Fibroblast of mammary gland (primary cell): Measurements from ENCODE around the gene NFU1.

Experiments
- DNase-seq: peaks from one replicate; pipeline ENCODE4 v3.0.0-alpha.2; 2010; ENCODE audit warnings: low read depth
- H3K4me3 ChIP-seq: 2 replicates; pipeline ENCODE4 v1.5.1; 2011; ENCODE audit warnings: low read depth, mild to moderate bottlenecking, low read length, moderate library complexity; ENCODE audit not compliant: control insufficient read depth
- TF ChIP-seq, protein P1 (sequence below): conservative IDR thresholded peaks from 2 replicates; pipeline ENCODE4 v1.5.1; 2011; ENCODE audit warnings: low read depth, low read length, inconsistent platforms; ENCODE audit not compliant: control insufficient read depth, insufficient read depth

The NFU1 gene

DNA sequence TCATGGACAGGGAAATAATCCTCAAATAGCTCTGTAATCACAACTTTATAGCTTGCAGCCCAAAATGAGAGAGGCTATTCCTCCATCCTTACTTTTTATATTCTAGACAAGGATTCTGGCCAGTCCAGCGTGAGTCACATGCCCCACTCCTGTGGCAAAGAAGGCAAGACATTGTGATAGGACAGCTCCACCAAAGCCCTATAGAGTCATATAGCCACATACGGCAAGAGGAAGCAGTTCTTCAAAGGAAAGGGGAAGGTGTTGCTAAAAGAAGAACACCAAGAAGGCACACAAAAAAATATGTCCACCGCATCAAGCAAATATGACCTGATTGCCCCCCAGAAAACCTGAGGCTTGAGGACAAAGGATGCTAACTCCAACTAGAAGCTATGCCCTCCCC, 46.8 kb downstream of the NFU1 start:
- TF ChIP-seq, protein P1, sequence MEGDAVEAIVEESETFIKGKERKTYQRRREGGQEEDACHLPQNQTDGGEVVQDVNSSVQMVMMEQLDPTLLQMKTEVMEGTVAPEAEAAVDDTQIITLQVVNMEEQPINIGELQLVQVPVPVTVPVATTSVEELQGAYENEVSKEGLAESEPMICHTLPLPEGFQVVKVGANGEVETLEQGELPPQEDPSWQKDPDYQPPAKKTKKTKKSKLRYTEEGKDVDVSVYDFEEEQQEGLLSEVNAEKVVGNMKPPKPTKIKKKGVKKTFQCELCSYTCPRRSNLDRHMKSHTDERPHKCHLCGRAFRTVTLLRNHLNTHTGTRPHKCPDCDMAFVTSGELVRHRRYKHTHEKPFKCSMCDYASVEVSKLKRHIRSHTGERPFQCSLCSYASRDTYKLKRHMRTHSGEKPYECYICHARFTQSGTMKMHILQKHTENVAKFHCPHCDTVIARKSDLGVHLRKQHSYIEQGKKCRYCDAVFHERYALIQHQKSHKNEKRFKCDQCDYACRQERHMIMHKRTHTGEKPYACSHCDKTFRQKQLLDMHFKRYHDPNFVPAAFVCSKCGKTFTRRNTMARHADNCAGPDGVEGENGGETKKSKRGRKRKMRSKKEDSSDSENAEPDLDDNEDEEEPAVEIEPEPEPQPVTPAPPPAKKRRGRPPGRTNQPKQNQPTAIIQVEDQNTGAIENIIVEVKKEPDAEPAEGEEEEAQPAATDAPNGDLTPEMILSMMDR: no peak
- no peak for DNase-seq
- H3K4me3 ChIP-seq: no peak overlapping the region

GRCh38 chr2:69390001-69390400, 47.2 kb downstream of the NFU1 start:
- no peak overlapping the region for H3K4me3 ChIP-seq
- TF ChIP-seq, protein P1: no peak
- peak; percentile 54 for DNase-seq

- TF ChIP-seq, protein P1: no peak
- H3K4me3 ChIP-seq: no peak overlapping the region
- DNase-seq: no peak
Observed at GRCh38 chr2:69389271-69389670, 48.0 kb downstream of the NFU1 start.

GRCh38 chr2:69387770-69388481, 49.3 kb downstream of the NFU1 start:
- peak overlapping the region; percentile 68 for H3K4me3 ChIP-seq
- TF ChIP-seq, protein P1: no peak
- no peak for DNase-seq

DNA sequence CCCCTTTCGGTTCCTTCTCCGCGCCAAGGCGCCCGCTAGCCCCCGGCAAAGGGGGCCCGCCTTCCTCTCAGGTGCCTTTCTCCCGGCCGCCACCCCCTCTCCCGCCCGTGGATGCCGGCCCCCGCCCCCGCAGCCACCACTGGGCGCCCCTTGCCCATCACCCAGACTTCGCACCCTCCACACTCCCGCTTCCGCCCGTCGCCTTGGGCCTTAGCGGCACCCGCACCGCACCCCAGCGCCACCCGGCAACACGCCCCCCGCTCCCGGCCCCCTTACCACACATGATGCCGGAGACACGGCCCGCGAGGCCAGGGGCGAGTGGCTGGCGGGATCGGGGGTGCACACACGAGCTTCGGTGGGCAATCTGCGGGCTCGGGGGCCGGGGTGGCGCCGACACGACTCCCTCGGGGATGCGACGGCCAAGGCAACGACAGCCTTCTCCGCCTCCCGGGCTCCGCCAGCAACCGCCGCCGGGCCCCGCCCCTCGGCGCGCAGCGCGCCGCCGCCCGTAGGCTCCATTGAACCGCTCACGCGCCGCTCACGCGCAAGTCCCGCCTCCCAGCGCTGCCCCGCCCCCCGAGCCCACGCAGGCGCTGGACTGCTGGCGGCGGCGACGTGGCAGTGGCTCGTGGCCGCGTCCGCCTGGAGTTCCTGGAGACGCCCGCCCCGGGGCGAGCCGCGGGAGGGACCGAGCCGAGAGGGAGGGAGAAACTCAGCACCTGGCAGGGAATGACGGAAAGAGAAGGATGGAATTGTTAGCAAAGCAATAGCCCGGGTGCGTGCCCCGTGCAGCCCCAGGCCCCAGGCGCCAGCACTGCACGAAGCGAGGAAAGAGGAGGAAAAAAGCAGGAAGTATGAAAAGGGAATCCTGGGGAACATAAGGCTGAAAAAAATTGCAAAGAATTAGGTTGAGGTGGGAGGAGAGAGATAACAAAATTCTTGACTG, 50.2 kb downstream of the NFU1 start, which contains the start of gene GFPT1:
TSS of gene GFPT1 (minus strand) at position 439 of the 946 bp plus-strand sequence. CDS start at position 283, 156 bp downstream.
- peak within 1 kb of the TSS; percentile 84 for H3K4me3 ChIP-seq
- peak; percentile 87 for DNase-seq
- TF ChIP-seq, protein P1: no peak

DNA sequence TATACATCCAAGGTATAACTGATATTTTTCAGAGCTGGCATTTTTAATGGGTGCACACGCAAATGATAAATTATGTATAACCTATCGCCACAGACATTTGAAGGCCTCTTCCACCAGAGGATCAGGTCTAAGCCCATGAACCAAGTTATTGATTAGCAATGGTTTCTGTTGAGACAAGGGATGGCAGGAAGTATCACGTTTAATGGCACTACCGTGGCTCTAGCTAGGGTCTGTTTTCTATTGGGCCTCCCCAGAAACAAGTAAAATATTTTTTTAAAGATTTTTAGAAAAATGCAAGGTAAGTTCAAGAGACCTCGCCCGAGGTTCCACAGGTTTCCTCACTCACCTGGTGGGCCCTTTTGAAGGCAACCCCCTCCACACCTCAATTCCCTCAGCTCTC, 50.9 kb downstream of the NFU1 start:
- no peak for DNase-seq
- TF ChIP-seq, protein P1: no peak
- H3K4me3 ChIP-seq: peak overlapping the region; percentile 84
